Measurements from ENCODE around the gene TUBB4B. TPM values are rescaled to one million over a fixed set of nuclear protein-coding genes. Genes with fewer than 3 reads are reported as not detected.

TUBB4B gene
- total RNA-seq, 1 experiment from 2014 or later: 180 TPM

GRCh38 chr9:137229903-137230704 lies 11.0 kb upstream of the TUBB4B start:
- no peak for DNase-seq (ENCODE audit: unreplicated experiment)
- Mint-ChIP-seq H3K9me3 (ENCODE audit: unreplicated experiment) (no peaks in the 10 kb centered on the region), H3K27me3 (ENCODE audit: insufficient read depth, unreplicated experiment) (no peaks in the 10 kb centered on the region), H3K4me3 (ENCODE audit: unreplicated experiment) (no peak overlapping the region), H3K27ac (ENCODE audit: low read depth, unreplicated experiment) (no peak overlapping the region), H3K36me3 (ENCODE audit: insufficient read depth, unreplicated experiment) (peaks cover 4% of the 10 kb centered on the region), H3K4me1 (ENCODE audit: insufficient read depth, unreplicated experiment) (peaks cover 15% of the 10 kb centered on the region)
- BruUV-seq (replicated peaks): no TSS peak
- TF ChIP-seq CTCF (IDR thresholded peaks at IDR 0.05; ENCODE audit: unreplicated experiment): no peak
- intact Hi-C loops (cut with micrococcal nuclease): loop anchor here (10.0 kb wide), 2 partner anchors 55 to 185 kb away; partner anchors contain the start of genes LRRC26, NPDC1 and TMEM210
- CTCF ChIA-PET: interaction anchor here (0.6 to 0.7 kb wide), 3 partner anchors 67 to 471 kb away, joined by 3 to 6 read pairs (median 3); no protein-coding TSS in a partner anchor
- POLR2A ChIA-PET: interaction anchor here (1.0 kb wide), 1 partner anchor 42 kb away, joined by 3 read pairs; no protein-coding TSS in a partner anchor

- no peak within 1 kb of the TSS for H3K27ac Mint-ChIP-seq (ENCODE audit: low read depth, unreplicated experiment)
- no peak for TF ChIP-seq CTCF (IDR thresholded peaks at IDR 0.05; ENCODE audit: unreplicated experiment)
- ChIA-PET POLR2A (interaction anchor here (0.8 kb wide), 1 partner anchor 10 kb away, joined by 3 read pairs; the partner anchor contains the start of gene TUBB4B), CTCF (interaction anchor here (0.7 kb wide), 1 partner anchor 67 kb away, joined by 3 read pairs; no protein-coding TSS in a partner anchor)
- BruUV-seq (replicated peaks): no TSS peak
- DNase-seq (ENCODE audit: unreplicated experiment): no peak
- intact Hi-C loops (cut with micrococcal nuclease): no loop called here
- no peaks in the 10 kb centered on the region for H3K27me3 Mint-ChIP-seq (ENCODE audit: insufficient read depth, unreplicated experiment)
- peaks cover 15% of the 10 kb centered on the region for H3K4me1 Mint-ChIP-seq (ENCODE audit: insufficient read depth, unreplicated experiment)
- no peaks in the 10 kb centered on the region for H3K9me3 Mint-ChIP-seq (ENCODE audit: unreplicated experiment)
- no peak within 1 kb of the TSS for H3K4me3 Mint-ChIP-seq (ENCODE audit: unreplicated experiment)
- peaks cover 7% of the 10 kb centered on the region for H3K36me3 Mint-ChIP-seq (ENCODE audit: insufficient read depth, unreplicated experiment)
These were observed 10.2 kb upstream of the TUBB4B start, which contains the start of gene SLC34A3 for GRCh38 chr9:137230705-137231371. Gene SLC34A3, plus strand, starts transcription at chr9:137230901. Its CDS starts 802 bp downstream, at chr9:137231703.

- peaks cover 7% of the 10 kb centered on the region for H3K36me3 Mint-ChIP-seq (ENCODE audit: insufficient read depth, unreplicated experiment)
- intact Hi-C loops (cut with micrococcal nuclease): no loop called here
- no TSS peak for BruUV-seq (replicated peaks)
- CTCF ChIA-PET: no interaction called here
- no peak overlapping the region for H3K4me3 Mint-ChIP-seq (ENCODE audit: unreplicated experiment)
- H3K9me3 Mint-ChIP-seq (ENCODE audit: unreplicated experiment): no peaks in the 10 kb centered on the region
- peaks cover 11% of the 10 kb centered on the region for H3K4me1 Mint-ChIP-seq (ENCODE audit: insufficient read depth, unreplicated experiment)
- no peak for TF ChIP-seq CTCF (IDR thresholded peaks at IDR 0.05; ENCODE audit: unreplicated experiment)
- no peak for DNase-seq (ENCODE audit: unreplicated experiment)
- H3K27ac Mint-ChIP-seq (ENCODE audit: low read depth, unreplicated experiment): no peak overlapping the region
- H3K27me3 Mint-ChIP-seq (ENCODE audit: insufficient read depth, unreplicated experiment): no peaks in the 10 kb centered on the region
- POLR2A ChIA-PET: interaction anchor here (0.8 kb wide), 1 partner anchor 9 kb away, joined by 3 read pairs; the partner anchor contains the start of gene TUBB4B
These were observed 9.6 kb upstream of the TUBB4B start for GRCh38 chr9:137231372-137232039.

- Mint-ChIP-seq H3K27ac (ENCODE audit: low read depth, unreplicated experiment) (no peak overlapping the region), H3K36me3 (ENCODE audit: insufficient read depth, unreplicated experiment) (peaks cover 7% of the 10 kb centered on the region), H3K9me3 (ENCODE audit: unreplicated experiment) (no peaks in the 10 kb centered on the region), H3K4me3 (ENCODE audit: unreplicated experiment) (no peak overlapping the region), H3K27me3 (ENCODE audit: insufficient read depth, unreplicated experiment) (no peaks in the 10 kb centered on the region), H3K4me1 (ENCODE audit: insufficient read depth, unreplicated experiment) (peaks cover 6% of the 10 kb centered on the region)
- no peak for TF ChIP-seq CTCF (IDR thresholded peaks at IDR 0.05; ENCODE audit: unreplicated experiment)
- intact Hi-C loops (cut with micrococcal nuclease): no loop called here
- no TSS peak for BruUV-seq (replicated peaks)
- ChIA-PET POLR2A (no interaction called here), CTCF (no interaction called here)
- no peak for DNase-seq (ENCODE audit: unreplicated experiment)
These were observed 9.0 kb upstream of the TUBB4B start for GRCh38 chr9:137232101-137232500.

Data from MCF 10A (cell line).